ENCODE measurements around the gene SDS. TPM values are rescaled to one million over a fixed set of nuclear protein-coding genes. Genes with fewer than 3 reads are reported as not detected.

SDS gene
- total RNA-seq, 1 experiment from 2014 or later, result not detected

DNA sequence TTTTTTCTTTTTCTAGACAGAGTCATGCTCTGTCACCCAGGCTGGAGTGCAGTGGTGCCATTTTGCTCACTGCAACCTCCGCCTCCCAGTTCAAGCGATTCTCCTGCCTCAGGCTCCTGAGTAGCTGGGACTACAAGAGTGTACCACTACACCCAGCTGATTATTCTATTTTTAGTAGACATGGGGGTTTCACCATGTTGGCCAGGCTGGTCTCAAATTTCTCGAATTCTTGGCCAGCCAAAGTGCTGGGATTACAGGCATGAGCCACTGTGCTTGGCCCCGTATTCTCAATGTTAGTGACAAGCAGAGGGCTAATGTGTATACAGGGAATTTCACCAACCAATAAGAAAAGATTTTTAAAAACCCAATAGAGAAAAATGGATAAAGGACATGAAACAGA lies 36.9 kb downstream of the SDS start:
- Histone ChIP-seq H3K79me2 (ENCODE audit: low read depth) (no peaks in the 10 kb centered on the region), H4K20me1 (ENCODE audit: insufficient read depth) (peaks cover under 1% of the 10 kb centered on the region; the same call in 1 of the 2 replicates), H3K9me2 (ENCODE audit: insufficient read depth) (no peaks in the 10 kb centered on the region), H3K27me3 (ENCODE audit: insufficient read depth, low read depth) (no peaks in the 10 kb centered on the region), H3K36me3 (ENCODE audit: low read depth) (no peaks in the 10 kb centered on the region), H3K4me1 (replicated peaks; ENCODE audit: insufficient read depth) (no peaks in the 10 kb centered on the region), H3K9me3 (ENCODE audit: insufficient read depth, low read depth) (no peaks in the 10 kb centered on the region), H3F3A (ENCODE audit: insufficient read depth, low read depth) (0 out of 2 replicates have a peak, but pooled peaks cover 3% of the 10 kb centered on the region), H3K4me2 (no peak overlapping the region), H3K4me3 (no peak overlapping the region), H3K27ac (no peak overlapping the region), H2AFZ (no peak overlapping the region)
- no TSS peak for BruUV-seq (replicated peaks)
- CTCF ChIA-PET, result no interaction called here
- DNase-seq, result no peak
- POLR2A ChIA-PET (ENCODE audit: unreplicated experiment), result no interaction called here
- TF ChIP-seq EZH2 (IDR thresholded peaks at IDR 0.05; ENCODE audit: low read depth), result no peak
- TF ChIP-seq, protein P1, sequence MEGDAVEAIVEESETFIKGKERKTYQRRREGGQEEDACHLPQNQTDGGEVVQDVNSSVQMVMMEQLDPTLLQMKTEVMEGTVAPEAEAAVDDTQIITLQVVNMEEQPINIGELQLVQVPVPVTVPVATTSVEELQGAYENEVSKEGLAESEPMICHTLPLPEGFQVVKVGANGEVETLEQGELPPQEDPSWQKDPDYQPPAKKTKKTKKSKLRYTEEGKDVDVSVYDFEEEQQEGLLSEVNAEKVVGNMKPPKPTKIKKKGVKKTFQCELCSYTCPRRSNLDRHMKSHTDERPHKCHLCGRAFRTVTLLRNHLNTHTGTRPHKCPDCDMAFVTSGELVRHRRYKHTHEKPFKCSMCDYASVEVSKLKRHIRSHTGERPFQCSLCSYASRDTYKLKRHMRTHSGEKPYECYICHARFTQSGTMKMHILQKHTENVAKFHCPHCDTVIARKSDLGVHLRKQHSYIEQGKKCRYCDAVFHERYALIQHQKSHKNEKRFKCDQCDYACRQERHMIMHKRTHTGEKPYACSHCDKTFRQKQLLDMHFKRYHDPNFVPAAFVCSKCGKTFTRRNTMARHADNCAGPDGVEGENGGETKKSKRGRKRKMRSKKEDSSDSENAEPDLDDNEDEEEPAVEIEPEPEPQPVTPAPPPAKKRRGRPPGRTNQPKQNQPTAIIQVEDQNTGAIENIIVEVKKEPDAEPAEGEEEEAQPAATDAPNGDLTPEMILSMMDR (conservative IDR thresholded peaks at IDR 0.05), result no peak
- intact Hi-C loops (cut with micrococcal nuclease; ENCODE audit: unreplicated experiment), result no loop called here

DNA sequence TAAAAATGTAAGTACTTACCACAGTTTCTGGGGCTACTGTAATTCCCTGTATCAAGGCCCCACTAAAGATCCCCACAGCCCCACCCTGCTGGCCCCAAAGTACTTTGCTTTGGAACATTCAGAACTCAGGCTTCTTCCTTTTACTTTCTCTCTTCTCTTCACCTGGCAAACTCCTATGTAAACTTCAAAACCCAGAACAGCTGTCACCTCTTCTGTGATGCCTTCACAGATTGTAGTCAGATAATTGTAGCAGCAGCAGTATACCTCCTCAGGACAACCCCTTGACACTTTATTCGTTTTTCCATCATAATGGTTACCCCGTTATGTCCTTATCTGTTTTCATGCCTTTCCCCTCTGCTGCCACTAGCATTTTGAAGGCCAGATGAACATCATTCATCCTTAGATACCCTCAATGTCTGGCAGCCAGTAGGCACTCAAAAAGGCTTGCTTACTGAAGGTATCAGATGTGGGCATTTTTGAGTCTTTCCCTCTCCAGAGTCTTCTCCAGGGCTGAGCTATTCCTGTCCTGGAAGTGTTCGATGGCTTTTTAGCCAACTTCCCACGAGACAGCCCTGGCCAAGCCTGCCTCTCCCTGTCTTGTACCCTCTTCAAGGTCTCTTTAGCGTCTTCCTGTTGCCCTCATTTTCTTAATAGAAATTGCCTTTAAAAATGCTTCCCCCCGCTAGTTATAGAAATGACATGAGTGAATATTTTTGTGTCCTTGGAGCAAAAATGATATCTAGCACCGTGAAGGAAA lies 37.9 kb downstream of the SDS start:
- ChIA-PET CTCF (no interaction called here), POLR2A (ENCODE audit: unreplicated experiment) (no interaction called here)
- intact Hi-C loops (cut with micrococcal nuclease; ENCODE audit: unreplicated experiment), result no loop called here
- Histone ChIP-seq H3K27me3 (ENCODE audit: insufficient read depth, low read depth) (no peaks in the 10 kb centered on the region), H4K20me1 (ENCODE audit: insufficient read depth) (peaks cover 4% of the 10 kb centered on the region; the same call in 1 of the 2 replicates), H3K4me1 (replicated peaks; ENCODE audit: insufficient read depth) (no peaks in the 10 kb centered on the region), H3K36me3 (ENCODE audit: low read depth) (no peaks in the 10 kb centered on the region), H3F3A (ENCODE audit: insufficient read depth, low read depth) (0 out of 2 replicates have a peak, but pooled peaks cover 3% of the 10 kb centered on the region), H3K4me2 (no peak overlapping the region), H3K9me3 (ENCODE audit: insufficient read depth, low read depth) (no peaks in the 10 kb centered on the region), H3K4me3 (no peak overlapping the region), H3K9me2 (ENCODE audit: insufficient read depth) (no peaks in the 10 kb centered on the region), H3K79me2 (ENCODE audit: low read depth) (no peaks in the 10 kb centered on the region), H2AFZ (no peak overlapping the region), H3K27ac (no peak overlapping the region)
- no peak for DNase-seq
- BruUV-seq (replicated peaks), result no TSS peak
- TF ChIP-seq, protein P1 (conservative IDR thresholded peaks at IDR 0.05), result no peak
- TF ChIP-seq EZH2 (IDR thresholded peaks at IDR 0.05; ENCODE audit: low read depth), result no peak

DNA sequence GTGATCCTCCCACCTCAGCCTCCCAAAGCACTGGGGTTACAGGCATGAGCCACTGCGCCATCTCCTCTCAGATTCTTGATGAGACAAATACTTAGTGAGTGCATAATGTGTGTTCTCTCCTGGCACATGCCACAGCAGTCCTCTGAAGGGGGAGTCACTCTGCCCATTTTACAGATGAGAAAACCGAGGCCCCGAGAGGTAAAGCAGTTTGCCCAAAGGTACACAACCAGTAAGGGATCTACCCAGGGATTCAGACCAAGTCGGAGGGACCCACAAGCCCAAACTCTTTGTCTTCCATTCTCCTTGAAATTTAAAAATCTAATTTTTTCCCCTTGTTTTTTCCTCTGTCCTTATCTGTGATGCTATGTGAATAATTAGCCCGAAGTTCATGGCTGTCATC lies 39.0 kb downstream of the SDS start:
- Histone ChIP-seq H3K9me2 (ENCODE audit: insufficient read depth) (no peaks in the 10 kb centered on the region), H3K79me2 (ENCODE audit: low read depth) (no peaks in the 10 kb centered on the region), H3K4me3 (no peak overlapping the region), H3K27me3 (ENCODE audit: insufficient read depth, low read depth) (no peaks in the 10 kb centered on the region), H3K36me3 (ENCODE audit: low read depth) (no peaks in the 10 kb centered on the region), H3F3A (ENCODE audit: insufficient read depth, low read depth) (0 out of 2 replicates have a peak, but pooled peaks cover 3% of the 10 kb centered on the region), H4K20me1 (ENCODE audit: insufficient read depth) (0 out of 2 replicates have a peak, but pooled peaks cover 4% of the 10 kb centered on the region), H3K4me2 (no peak overlapping the region), H2AFZ (no peak overlapping the region), H3K27ac (no peak overlapping the region), H3K4me1 (replicated peaks; ENCODE audit: insufficient read depth) (no peaks in the 10 kb centered on the region), H3K9me3 (ENCODE audit: insufficient read depth, low read depth) (no peaks in the 10 kb centered on the region)
- POLR2A ChIA-PET (ENCODE audit: unreplicated experiment), result no interaction called here
- BruUV-seq (replicated peaks), result no TSS peak
- intact Hi-C loops (cut with micrococcal nuclease; ENCODE audit: unreplicated experiment), result no loop called here
- no peak for TF ChIP-seq EZH2 (IDR thresholded peaks at IDR 0.05; ENCODE audit: low read depth)
- TF ChIP-seq, protein P1 (conservative IDR thresholded peaks at IDR 0.05), result no peak
- no peak for DNase-seq
- CTCF ChIA-PET, result no interaction called here

All from PC-9 (cell line).